Activated gamma-delta T cell treated with Interleukin-2 at 50 U/mL for 16 hours (primary cell): Measurements from ENCODE around the gene UBAC2.

Source experiments
- DNase-seq: peaks from one replicate; pipeline ENCODE4 v3.0.0-alpha.2; 2020

UBAC2 gene

DNA sequence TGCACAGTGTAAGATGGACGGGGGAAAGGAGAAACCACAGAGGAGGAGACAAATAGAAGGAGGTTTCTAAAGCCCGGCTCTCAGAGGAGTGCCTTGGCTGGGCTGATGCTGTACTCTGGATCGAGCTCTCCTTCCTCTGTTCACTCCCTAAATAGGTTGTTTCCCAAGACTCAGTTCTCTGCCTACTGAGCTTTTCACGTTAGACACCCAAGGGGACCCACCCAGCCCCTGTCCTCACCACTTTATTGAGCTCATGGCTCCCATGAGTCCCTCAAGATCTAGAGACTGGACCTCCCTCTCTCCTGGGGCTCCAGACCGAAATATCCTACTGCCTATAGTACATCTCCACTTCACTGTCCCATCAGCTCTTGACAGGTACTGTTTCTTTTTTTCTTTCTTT is 144.7 kb downstream of the UBAC2 start:
- DNase-seq, result no peak

DNA sequence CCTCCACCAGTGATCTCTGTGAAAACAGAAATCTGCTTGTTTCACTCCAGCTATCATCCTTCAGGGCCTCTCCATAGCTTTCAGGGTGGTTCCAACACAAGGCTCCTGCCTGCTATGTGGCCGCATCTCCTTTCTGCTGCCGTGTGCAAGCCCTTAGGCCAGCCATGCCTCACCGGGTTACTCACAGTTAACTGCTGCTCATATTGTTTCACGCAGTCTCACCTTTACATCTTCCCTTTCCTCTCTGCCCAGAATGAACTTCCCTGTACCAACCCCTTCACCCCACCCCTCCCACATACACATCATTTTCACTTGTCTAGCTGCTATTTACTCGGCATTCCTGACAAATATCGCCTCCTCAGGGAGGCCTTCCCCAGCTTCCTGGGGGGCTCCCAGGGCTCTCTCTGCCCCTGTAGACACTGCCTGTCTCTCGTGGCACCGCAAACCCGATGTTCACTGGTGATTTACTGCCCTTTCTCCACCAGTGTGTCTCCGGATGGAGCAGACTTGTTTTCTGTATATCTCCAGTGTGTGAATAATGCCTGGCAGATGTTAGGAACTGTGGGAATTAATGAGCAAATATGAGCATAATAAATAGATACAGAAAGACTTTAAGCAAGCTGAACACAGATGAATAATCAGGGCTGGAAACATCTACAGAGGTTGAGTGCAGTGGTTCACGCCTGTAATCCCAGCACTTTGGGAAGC is 145.8 kb downstream of the UBAC2 start:
- DNase-seq, result no peak

DNA sequence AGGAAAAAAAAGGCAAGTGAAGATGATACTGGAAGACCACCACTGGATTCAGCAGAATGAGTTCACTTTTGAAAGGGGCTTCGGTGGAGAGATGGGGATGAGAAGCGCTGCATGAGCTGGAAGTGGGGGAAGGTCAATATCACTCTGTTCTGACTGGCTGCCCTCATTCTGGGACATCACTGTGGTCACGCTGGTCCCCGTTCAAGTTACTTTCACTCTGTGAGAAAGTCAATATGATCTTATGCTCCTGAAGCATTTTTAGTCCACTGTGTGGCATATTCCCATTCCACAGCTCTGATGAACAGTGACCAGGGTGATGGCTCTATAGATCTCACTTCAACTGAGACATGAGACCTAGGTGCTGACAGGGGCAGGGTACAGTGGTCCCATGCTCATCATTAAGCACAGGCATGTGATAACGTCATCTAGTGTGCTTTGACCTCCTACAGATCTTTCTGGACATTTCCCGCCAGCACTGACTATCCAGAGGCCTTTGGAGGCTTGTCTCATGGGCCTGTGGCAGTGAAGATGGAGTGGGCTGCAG is 146.8 kb downstream of the UBAC2 start:
- DNase-seq, result no peak

DNA sequence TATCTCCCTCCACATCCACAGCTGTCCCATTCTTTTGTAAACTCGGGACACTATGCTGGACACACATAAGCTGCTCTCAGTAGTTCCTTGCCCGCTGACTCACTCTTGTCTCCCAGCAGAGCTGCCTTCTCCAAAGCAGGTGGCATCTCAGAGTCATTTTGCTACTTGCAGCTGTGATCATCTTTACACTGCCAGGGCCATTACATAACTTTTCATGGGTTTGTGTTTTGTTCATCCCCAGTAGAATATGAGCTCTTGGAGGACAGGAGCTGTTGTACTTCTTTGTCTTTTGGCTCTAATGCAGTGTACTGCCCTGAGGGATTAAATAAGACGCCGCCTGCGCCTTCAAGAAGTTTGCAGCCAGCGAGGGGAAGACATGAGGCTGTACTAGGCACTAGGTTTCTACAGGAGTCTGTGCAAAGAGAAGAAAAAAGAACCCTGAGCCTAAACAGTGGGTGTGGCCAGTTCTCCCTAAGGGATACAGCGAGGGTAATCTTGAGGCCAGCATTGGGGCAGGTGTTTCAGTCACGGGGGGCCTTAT is 147.3 kb downstream of the UBAC2 start:
- no peak for DNase-seq

DNA sequence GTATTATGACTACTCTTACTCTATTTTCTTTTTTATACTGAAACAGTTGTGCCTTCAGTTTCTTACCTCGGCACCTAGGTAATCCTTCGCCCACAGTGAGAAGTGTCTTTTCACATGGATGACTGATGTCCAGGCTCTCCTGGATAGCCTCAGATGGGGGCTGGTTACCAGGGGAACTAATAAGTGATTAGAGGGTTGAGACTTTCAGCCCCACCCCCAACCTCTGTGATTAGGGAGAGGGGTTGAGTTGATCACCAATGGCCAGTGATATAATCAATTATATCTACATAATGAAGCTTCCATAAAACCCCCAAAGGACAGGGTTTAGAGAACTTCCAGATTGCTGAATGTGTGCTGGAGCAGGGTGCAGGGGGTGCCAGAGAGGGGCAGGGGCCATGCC is 149.5 kb downstream of the UBAC2 start:
- DNase-seq, result no peak

DNA sequence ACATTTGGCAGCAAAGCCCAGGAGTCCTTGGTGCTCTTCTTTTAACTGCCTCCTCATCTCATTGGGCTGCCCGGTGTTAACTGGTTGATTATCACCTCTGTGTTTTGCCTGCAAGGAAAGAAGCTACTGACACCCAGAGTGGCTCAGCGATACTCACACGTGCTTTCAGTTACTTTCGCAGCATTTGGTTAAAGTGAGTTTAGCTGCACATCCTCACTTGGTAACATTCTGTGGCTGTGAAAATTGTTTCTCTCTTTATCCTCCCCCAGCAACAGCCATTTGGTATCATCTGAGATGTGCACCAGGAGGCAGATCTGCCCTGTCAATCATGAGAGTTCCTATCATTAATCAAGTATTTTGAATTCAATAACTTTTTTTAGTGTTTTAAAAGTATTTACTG is 151.1 kb downstream of the UBAC2 start:
- DNase-seq, result peak; percentile 45

DNA sequence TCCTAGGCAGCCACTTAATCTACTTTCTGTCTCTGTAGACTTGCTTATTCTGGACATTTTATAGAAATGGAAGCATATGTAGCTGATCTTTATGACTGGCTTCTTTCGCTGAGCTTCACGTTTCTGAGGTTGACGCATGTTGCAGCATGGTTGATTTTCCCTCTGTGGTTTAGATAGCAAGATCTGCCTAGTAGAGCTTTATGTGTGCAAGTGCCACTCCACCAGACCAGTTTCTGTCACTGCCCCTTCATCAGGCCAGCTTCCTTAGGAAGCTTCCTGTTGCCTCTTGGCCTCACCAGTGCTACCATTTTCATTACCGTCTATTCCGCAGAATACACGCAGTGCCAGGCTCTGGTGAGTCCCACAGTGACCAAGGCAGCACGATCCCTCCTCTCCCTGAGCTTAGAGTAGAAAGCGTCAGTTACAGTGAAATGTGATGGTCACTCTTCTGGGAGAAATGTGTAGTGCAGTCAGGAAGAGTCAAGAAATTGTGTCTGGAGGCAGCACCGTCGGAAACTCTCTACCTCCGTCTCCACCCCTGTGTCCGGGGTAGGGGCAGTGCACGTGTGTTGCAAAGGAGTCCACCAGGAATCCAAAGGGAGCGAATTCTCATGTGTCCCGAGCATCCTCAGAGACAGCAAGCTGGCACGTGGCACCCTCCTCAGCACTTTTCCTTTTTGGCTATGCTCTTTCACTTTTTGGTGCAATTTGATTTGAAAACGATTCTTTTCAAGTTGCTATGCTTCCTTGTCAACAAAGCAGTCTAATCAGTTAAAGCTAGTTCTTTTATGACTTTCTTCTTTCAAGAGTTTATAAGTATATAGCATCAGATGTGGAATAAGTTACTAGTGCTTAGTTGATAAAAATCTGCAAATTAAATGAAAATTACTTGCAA is 151.9 kb downstream of the UBAC2 start:
- no peak for DNase-seq

DNA sequence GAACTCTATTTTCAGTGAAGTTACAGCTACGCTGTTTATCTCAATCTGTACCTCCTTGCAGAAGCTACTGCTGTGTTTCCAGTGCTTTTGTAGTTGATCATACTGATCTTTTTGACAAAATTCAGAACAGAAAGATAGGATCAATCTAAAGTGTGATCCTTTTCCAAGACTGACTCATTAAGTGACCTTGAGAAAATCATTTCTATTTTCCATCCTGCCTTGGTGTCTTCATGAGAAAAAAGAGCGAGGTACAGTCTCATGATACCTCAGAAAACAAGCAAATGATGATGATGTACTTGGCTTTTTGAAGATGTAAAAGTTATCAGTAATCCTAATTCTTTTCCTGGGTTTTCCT is 152.6 kb downstream of the UBAC2 start:
- DNase-seq, result no peak

DNA sequence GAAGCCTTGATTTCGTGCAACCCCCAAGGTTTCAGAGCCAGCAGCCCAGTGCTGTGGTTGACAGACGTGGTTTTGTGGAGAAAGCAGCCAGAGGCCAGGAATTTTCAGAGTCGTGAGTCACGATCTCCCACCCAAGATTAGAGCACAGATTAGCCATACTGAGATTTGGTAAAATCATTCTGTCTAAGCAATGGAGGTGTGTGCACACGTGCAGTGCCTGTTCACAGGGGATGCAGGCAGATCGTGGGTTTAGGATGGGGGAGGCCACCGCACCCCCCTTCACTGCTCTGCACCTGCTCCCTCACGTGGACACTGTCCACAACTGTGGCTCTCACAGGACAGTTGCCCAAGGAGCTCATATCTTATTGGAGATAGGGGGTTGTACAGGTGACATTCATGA is 153.2 kb downstream of the UBAC2 start:
- DNase-seq, result no peak

DNA sequence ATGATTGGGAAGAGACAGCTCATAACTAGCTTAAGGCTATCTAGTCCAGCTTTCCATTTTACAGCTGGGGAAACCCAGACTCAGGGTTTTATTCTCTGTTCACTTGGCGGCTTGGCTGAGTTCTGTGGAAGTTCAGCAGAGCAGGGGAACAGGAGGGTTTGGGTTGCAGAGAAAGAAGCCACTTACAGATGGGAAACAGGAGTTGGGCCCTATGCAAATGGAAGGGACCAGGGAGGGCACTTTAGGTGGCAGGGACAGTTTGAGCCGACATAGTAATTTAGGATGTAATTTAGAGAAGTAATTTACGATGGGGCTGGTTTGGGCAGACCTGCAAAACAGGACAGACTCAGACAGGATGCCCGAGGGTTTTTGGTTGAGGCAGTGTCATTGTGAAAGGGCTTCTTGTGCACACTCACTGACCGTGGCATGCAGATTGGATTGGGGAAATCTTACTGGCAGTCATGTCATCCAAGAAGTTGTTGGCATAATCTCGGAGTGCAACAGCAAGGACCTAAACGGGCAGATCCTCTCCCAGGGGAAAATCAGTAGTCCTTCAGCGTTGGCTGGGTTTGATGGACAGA is 153.8 kb downstream of the UBAC2 start:
- DNase-seq, result no peak

DNA sequence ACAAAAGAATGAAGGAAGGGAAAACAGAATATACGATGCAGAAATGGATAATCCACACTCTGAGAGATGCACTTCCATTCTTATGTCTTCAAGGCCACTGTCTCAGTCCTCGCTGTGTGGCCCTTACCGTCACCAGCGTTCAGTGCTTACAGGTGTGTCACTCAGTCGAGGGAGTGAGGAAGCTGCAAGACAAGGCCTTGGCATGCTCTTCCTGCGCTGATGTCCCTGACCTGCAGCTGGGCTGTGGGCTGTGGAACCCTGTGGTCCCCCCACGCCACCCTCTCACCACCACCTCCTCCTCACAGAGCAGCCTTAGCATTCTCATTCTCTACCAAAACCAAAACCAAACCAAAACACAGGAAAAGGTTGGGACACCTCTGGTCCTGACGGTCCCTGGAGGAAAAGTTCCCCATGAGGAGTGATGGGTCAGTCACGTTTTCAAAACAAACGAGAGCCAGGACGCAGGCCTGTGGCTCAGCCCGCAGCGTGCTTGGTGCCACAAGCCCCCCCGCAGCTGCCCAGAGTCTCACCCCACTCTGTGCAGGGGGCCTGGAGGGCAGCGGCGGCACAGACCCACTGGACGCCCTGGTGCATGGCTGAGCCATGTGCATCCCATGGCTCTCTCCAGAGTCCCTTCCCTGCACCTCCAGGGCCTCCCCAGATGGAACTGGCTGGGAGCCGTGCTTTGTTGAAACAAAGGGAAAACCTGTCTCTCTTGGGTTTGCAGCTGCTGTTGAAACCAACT is 154.8 kb downstream of the UBAC2 start:
- no peak for DNase-seq

DNA sequence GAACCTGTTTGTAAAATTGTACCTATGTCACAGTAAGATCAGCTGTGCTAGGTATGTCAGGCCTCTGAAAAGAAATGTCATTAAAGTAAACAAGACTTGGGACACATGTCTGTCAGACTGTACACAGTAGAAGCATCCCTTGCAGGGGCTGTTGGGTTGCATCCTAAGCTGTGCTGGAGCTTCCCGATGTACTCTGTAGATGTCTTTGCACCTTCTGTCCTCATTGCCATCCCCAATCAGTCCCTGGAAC is 155.3 kb downstream of the UBAC2 start:
- no peak for DNase-seq

DNA sequence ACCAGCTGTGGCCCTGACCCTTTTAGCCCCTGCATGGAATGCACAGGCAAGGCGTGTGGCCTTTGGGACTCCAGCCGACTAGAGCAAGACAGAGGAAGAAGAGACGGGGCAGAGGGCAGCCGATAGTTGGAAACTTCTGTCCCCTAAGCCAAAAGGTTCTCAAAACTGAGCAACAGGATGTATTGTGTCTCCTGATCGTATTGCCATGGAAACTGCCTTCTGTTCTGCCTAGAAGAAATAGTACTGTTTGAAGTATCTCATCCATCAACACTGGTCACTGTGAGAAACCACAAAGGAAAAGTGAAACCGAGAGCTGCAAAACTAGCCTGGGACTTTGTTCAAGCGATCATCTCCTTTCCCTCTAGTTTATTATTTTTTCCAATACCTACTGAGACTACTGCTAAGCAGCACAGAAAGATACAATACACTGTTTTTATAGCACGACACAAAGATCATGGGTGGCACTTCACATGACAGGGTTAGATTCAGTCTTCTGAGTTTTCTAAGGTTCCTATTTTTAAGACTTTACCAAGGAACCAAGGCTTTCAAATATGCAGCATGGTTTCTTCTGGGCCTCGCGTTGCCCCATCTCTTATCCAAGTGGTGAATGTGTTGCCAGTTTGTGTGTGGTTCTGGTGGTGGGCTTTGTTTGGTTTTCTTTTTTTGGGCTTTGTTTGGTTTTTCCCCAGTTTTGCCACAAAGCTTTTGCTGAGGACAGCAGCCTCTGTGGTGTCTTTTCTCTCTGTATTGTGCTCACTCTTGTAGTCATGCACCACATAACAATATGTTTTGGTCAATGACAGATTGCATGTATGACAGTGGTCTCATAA is 155.8 kb downstream of the UBAC2 start:
- peak; percentile 48 for DNase-seq

DNA sequence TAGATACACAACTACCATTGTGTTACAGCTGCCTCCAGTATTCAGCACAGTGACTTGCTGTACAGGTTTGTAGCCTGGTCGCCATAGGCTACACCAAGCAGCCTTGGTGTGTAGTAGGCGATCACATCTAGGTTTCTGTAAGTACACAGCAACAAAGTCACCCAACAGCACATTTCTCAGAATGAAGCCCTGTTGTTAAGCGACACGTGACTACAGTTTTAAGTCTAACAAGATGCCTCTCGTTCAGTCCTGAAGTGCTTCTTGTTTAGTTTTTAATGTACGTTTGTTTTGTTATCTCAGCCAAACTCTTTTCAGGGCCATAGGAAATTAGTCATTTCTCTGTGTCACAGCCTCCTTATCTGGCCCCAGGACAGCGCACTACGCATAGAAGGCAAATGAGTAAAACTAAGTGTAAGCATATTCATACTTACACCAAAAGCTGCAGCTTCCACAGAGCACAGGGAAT is 156.5 kb downstream of the UBAC2 start:
- DNase-seq, result peak; percentile 45

DNA sequence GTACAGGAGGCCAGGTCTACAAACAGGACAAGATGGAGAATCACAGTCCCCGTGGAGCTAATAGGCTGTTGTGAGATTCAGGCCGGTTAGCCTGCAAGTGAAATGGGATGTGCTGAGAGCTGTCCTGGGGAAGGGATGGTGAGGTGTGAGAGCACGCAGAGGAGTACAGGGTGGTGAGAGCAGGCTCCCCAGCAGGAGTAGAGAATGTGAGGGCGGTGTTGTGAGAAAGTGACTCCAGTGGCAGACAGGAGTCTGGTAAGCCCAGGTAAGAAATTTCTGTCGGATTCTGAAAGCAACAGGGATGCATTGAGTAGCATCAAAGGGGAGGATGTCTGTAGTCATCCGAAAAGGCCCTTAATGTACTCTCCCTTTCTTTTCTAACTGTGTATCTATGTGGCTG is 157.3 kb downstream of the UBAC2 start:
- no peak for DNase-seq

DNA sequence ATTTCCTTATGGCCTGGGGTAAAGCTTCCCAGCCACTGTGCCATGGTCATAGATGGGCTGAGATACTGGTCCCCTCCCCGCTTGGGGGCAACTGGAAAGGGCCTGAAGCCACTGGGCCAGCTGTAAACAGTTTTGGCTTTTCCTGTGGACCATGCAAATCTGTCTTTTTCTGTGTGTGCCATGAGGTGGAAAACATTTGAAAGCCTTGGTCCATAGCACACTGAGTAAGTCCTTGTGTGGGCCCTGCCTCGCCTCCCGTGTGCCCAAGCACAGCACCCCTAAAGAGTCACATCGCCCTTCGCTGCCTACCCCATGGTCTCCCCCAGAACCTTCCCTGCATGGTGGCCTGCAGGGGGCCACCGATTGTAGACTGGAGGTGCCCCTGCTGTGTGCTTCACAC is 158.9 kb downstream of the UBAC2 start:
- DNase-seq, result no peak

DNA sequence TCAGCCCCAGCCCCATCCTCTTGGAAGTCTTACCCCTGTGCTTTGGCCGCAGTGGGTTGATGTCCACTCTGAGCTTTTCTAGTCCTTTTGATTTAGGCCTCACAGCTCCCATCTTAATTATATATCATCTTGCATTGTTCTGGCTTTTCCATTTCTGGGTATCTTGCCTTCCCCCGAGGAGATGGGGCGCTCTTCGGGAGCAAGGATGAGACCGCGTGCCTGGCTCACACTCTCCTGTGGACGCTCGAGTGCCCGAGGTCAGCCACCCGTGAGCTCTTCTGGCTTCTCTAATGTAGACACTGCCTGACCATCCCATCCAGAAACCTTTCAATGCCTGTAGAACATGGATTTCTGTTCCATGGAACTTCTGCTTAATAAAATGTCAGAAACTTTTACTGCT is 160.0 kb downstream of the UBAC2 start:
- no peak for DNase-seq

DNA sequence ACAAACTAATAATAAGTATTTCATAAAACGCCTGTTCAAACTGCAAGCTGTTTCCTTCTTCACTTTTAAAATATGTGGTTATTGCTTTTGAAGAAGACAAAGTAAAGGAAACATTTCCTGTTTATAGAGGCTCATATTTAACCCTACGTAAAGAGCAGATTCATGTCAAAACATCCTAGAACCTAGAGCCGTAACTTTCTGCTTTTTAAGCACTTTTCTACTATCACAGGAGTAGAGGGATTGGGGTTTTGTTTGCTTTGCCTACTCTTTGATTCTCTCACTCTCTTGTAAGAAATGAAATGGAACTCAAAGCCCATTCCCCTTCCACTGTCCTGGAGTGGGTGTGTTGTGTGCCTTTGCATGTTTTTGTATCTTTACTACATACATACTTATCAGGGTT is 160.5 kb downstream of the UBAC2 start:
- DNase-seq, result no peak

DNA sequence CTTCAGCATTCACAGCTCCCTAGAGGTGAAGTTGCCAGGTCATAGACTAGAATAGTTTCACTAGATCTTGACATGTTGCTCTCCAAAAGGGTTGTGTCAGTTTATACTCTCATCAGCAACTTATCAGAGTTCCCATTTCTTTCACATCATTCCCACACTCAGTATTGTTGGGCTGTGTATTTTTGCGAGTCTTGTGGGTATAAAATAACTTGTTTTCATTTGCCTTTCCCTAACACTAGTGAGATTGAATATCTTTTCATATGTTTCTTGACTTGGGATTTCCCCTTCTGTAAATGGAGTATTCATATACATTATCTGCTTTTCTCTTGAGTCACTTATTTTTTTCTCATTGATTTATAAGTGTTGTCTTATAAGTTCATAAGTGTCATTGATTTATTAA is 161.7 kb downstream of the UBAC2 start:
- no peak for DNase-seq

DNA sequence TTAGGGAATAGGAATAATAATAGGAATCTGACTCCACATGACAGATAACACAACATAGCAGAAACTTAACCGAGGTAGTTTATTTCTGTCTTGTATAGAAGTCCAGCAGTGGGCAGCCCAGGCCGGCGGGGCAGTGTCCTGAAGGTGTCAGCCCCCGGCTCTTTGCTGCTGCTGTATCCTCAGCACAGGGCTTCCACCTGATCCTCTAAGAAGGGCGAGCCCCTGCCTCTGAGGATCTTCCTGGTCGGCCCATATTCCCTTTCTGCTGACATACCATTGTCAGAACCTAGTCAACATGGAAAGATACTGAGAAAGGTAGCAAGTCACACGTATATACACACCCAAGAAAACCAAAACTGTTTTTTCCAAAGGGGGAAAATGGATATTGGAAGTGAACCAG is 162.7 kb downstream of the UBAC2 start:
- DNase-seq, result no peak

DNA sequence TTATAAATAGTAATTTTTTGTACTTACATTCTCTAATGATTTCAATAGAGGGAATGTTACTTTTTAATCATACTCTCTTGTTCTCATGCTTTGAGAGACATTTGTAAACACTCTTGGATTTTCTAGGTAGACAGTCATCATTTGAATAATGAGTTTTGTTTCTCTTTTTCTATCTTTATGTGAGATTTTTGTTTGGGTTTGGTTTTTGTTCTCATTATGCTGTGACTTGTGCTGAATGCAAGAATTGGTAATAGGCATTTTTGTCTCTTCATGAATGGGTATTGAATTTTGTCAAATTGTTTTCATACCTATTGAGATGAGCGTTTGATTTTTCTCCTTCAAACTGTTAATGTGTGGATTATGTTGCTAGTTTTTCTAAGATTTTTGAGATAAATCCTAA is 163.3 kb downstream of the UBAC2 start:
- no peak for DNase-seq
